GM18526 (cell line): ENCODE results near the gene ZNF580.

Source experiments
- POLR2A ChIP-seq: IDR thresholded peaks from 3 replicates; pipeline ENCODE4 v1.6.1; 2011; ENCODE audit not compliant: insufficient read length; ENCODE audit errors: extremely low read depth

ZNF580 gene

GRCh38 chr19:55647732-55648584, 7.2 kb downstream of the ZNF580 start, which contains the start of gene CCDC106:
Gene CCDC106 (plus strand): TSS chr19:55648212. CDS start chr19:55649047, 835 bp downstream.
- no peak for TF ChIP-seq POLR2A

GRCh38 chr19:55648585-55649267, 7.9 kb downstream of the ZNF580 start:
- TF ChIP-seq POLR2A, result no peak

GRCh38 chr19:55649268-55650125, 8.7 kb downstream of the ZNF580 start:
- no peak for TF ChIP-seq POLR2A

GRCh38 chr19:55650126-55650557, 9.3 kb downstream of the ZNF580 start:
- TF ChIP-seq POLR2A, result no peak

GRCh38 chr19:55650602-55651230, 9.9 kb downstream of the ZNF580 start:
- no peak for TF ChIP-seq POLR2A

- TF ChIP-seq POLR2A, result no peak
These were observed 10.4 kb downstream of the ZNF580 start for GRCh38 chr19:55651236-55651635.

GRCh38 chr19:55652311-55653128, 11.7 kb downstream of the ZNF580 start:
- TF ChIP-seq POLR2A, result no peak

- peak; percentile 83 for TF ChIP-seq POLR2A
These were observed 13.0 kb downstream of the ZNF580 start for GRCh38 chr19:55653651-55654322.

- no peak for TF ChIP-seq POLR2A
These were observed 13.6 kb downstream of the ZNF580 start for GRCh38 chr19:55654323-55654867.

- TF ChIP-seq POLR2A, result peak; percentile 69
These were observed 14.3 kb downstream of the ZNF580 start, which contains the start of gene U2AF2 for GRCh38 chr19:55654868-55655647. Gene U2AF2 (plus strand): TSS chr19:55655035. CDS start chr19:55655105, 70 bp downstream.

GRCh38 chr19:55655648-55656040, 14.8 kb downstream of the ZNF580 start:
- no peak for TF ChIP-seq POLR2A

GRCh38 chr19:55656552-55656951, 15.8 kb downstream of the ZNF580 start:
- TF ChIP-seq POLR2A, result no peak
